DMS 273 (cell line): Measurements from ENCODE around the gene SPTB.

ENCODE experiments used
- DNase-seq: peaks from one replicate; lab custom pipeline; 2025; ENCODE audit not compliant: unreplicated experiment; lab: John Stamatoyannopoulos, UW

Gene SPTB

GRCh38 chr14:64715628-64716412, 163.9 kb downstream of the SPTB start:
- no peak for DNase-seq

- DNase-seq: no peak
Observed at GRCh38 chr14:64715146-64715627, 164.5 kb downstream of the SPTB start.

- DNase-seq: no peak
Observed at GRCh38 chr14:64714432-64715025, 165.2 kb downstream of the SPTB start.

- DNase-seq: no peak
Observed at GRCh38 chr14:64713677-64714076, 166.0 kb downstream of the SPTB start.

GRCh38 chr14:64711039-64711438, 168.7 kb downstream of the SPTB start:
- no peak for DNase-seq

GRCh38 chr14:64709126-64709525, 170.6 kb downstream of the SPTB start:
- DNase-seq: no peak

- no peak for DNase-seq
Observed at GRCh38 chr14:64708148-64709004, 171.3 kb downstream of the SPTB start.

GRCh38 chr14:64707661-64708060, 172.0 kb downstream of the SPTB start:
- no peak for DNase-seq

- DNase-seq: no peak
Observed at GRCh38 chr14:64706593-64707193, 173.0 kb downstream of the SPTB start.

GRCh38 chr14:64706119-64706592, 173.6 kb downstream of the SPTB start:
- no peak for DNase-seq

GRCh38 chr14:64705381-64706118, 174.2 kb downstream of the SPTB start:
- DNase-seq: no peak

GRCh38 chr14:64704743-64705380, 174.8 kb downstream of the SPTB start:
- peak; percentile 61 for DNase-seq

GRCh38 chr14:64704143-64704742, 175.5 kb downstream of the SPTB start, which contains the start of gene PLEKHG3:
PLEKHG3 (plus strand) TSS chr14:64704424; CDS start chr14:64727632, 23,208 bp downstream.
- DNase-seq: peak; percentile 89

GRCh38 chr14:64703395-64704142, 176.1 kb downstream of the SPTB start:
- DNase-seq: no peak

GRCh38 chr14:64702493-64703394, 177.0 kb downstream of the SPTB start:
- no peak for DNase-seq

- no peak for DNase-seq
Observed at GRCh38 chr14:64701660-64702059, 178.0 kb downstream of the SPTB start.

- DNase-seq: no peak
Observed at GRCh38 chr14:64700894-64701293, 178.8 kb downstream of the SPTB start.

GRCh38 chr14:64700290-64700689, 179.4 kb downstream of the SPTB start:
- no peak for DNase-seq
